ENCODE results near the gene P2RX4. TPM values are rescaled to one million over a fixed set of nuclear protein-coding genes. Genes with fewer than 3 reads are reported as not detected.

Gene P2RX4
- total and polyA plus RNA-seq, 2 of the 13 experiments (the other 11 are each of a cell fraction or from before 2014, with no cell fraction given), result 13.8 to 30.8 TPM

- TF ChIP-seq MLXIP (CRISPR knock-in tag; IDR thresholded peaks at IDR 0.05; ENCODE audit: borderline replicate concordance), result no peak
These were observed 69.1 kb downstream of the P2RX4 start (continued) for GRCh38 chr12:121279071-121279375.

- POLR2A ChIA-PET, result no interaction called here
- TF ChIP-seq ZNF33A (CRISPR knock-in tag; IDR thresholded peaks at IDR 0.05; ENCODE audit: borderline replicate concordance) (no peak), ZNF143 (CRISPR knock-in tag; IDR thresholded peaks at IDR 0.05) (no peak), ARID4A (CRISPR knock-in tag; IDR thresholded peaks at IDR 0.05; ENCODE audit: borderline replicate concordance) (no peak), ATF5 (CRISPR knock-in tag; IDR thresholded peaks at IDR 0.05; ENCODE audit: low read depth) (no peak), ZBTB10 (CRISPR knock-in tag; IDR thresholded peaks at IDR 0.05; ENCODE audit: borderline replicate concordance) (no peak), ZNF570 (CRISPR knock-in tag; IDR thresholded peaks at IDR 0.05; ENCODE audit: borderline replicate concordance) (no peak), ZNF276 (CRISPR knock-in tag; IDR thresholded peaks at IDR 0.05; ENCODE audit: low read depth) (no peak), ZNF230 (CRISPR knock-in tag; IDR thresholded peaks at IDR 0.05) (no peak), ZNF619 (CRISPR knock-in tag; IDR thresholded peaks at IDR 0.05) (no peak)
These were observed 69.6 kb downstream of the P2RX4 start for GRCh38 chr12:121279507-121279915.

More at GRCh38 chr12:121279507-121279915, 69.6 kb downstream of the P2RX4 start:
- intact Hi-C loops (cut with micrococcal nuclease; ENCODE audit: unreplicated experiment) (no loop called here), in situ Hi-C loops (cut with HindIII; ENCODE audit: extremely low pct_ligation_motif_present, low pct_unique_long_range_greater_than_20kb) (no loop called here)
- CTCF ChIA-PET (ENCODE audit: low intra/inter-chr PET ratio, low total read pairs), result no interaction called here
- peaks cover 2 to 6% of the 10 kb centered on the region in 2 experiments; a peak in 2 of 5 replicates for H3K36me3 ChIP-seq (replicated peaks in 1 of 2; ENCODE audit: control insufficient read depth in 1 of 2, insufficient read depth in 2 of 2, low read length in 2 of 2)
- 92% methylated on average over 5 of the region's 10 CpGs for WGBS (ENCODE audit: low lambda C conversion rate)
- ATAC-seq, result peak; percentile 24; the same call in 1 of the 3 replicates
- FAIRE-seq, result no peak
- peaks cover 4% of the 10 kb centered on the region for H3K79me2 ChIP-seq (ENCODE audit: insufficient read depth, low read length)
- H3K4me3 ChIP-seq (replicated peaks in 1 of 3; ENCODE audit: insufficient read depth in 1 of 3, low read depth in 2 of 3, low read length in 3 of 3), result no peak overlapping the region
- BruUV-seq (replicated peaks), result no TSS peak
- no peaks in the 10 kb centered on the region for H3K27me3 ChIP-seq (ENCODE audit: control insufficient read depth in 1 of 2, insufficient read depth in 2 of 2, low read length in 2 of 2)
- no peak overlapping the region for H3K4me2 ChIP-seq (ENCODE audit: low read depth, low read length)
- H3K27ac ChIP-seq (ENCODE audit: extremely low read length, insufficient read depth, low read length), result no peak overlapping the region
- H3K4me1 ChIP-seq (ENCODE audit: insufficient read depth, low read length), result no peaks in the 10 kb centered on the region
- no peak for DNase-seq (ENCODE audit: low spot score)
- no peaks in the 10 kb centered on the region for H4K20me1 ChIP-seq (ENCODE audit: insufficient read depth, low read length)
- H2AFZ ChIP-seq (ENCODE audit: low read length), result no peak overlapping the region
- no peaks in the 10 kb centered on the region for H3K9me3 ChIP-seq (ENCODE audit: low read length)
- no peak overlapping the region for H3K9ac ChIP-seq (ENCODE audit: insufficient read depth, low read depth, low read length)
